Activated CD4-positive, alpha-beta memory T cell treated with anti-CD3 and anti-CD28 coated beads for 36 hours (primary cell): ENCODE data around the gene MCUB. TPM values are rescaled to one million over a fixed set of nuclear protein-coding genes. Genes with fewer than 3 reads are reported as not detected.
"Not testable (repeated sequence)": the region's sequence is repeated elsewhere in the genome, so short reads cannot be mapped to it uniquely, and the experiment has no call there.

Source experiments
- CTCF ChIA-PET: fragments of 350-600 bp; sonication (Branson Sonifier 250); formaldehyde crosslinking; loops from one replicate; lab custom pipeline; 2021; ENCODE audit warnings: antibody characterized with exemption, inconsistent platforms; lab: Charles Lee
- POLR2A ChIA-PET: fragments of 350-600 bp; sonication (Branson Sonifier 250); formaldehyde crosslinking; loops from one replicate; lab custom pipeline; 2021; ENCODE audit warnings: antibody characterized with exemption; lab: Charles Lee
- DNase-seq: peaks from one replicate; pipeline ENCODE4 v3.0.0-alpha.2; 2020
- H3K27ac Mint-ChIP-seq: one replicate; pipeline ENCODE4 v1.8.0; 2021; ENCODE audit warnings: mixed read lengths
- H3K27me3 Mint-ChIP-seq: one replicate; pipeline ENCODE4 v1.8.0; 2021; ENCODE audit warnings: mixed read lengths
- H3K36me3 Mint-ChIP-seq: one replicate; pipeline ENCODE4 v1.8.0; 2021; ENCODE audit warnings: mixed read lengths
- H3K4me1 Mint-ChIP-seq: one replicate; pipeline ENCODE4 v1.8.0; 2021; ENCODE audit warnings: low read depth, mixed read lengths
- H3K4me3 Mint-ChIP-seq: one replicate; pipeline ENCODE4 v1.8.0; 2021; ENCODE audit warnings: mild to moderate bottlenecking, mixed read lengths
- H3K9me3 Mint-ChIP-seq: one replicate; pipeline ENCODE4 v1.8.0; 2021; ENCODE audit warnings: mixed read lengths
- intact Hi-C: fragments of 100-400 bp; cut with micrococcal nuclease; formaldehyde crosslinking; loops from one replicate; pipeline ENCODE4 v1.15.1; 2023
- total RNA-seq, 2 experiments: library from RNA; stranded (reverse); gene quantifications; one replicate each; pipeline ENCODE4 v1.2.3, GENCODE V29; 2021

The MCUB gene
- total RNA-seq, 2 experiments from 2014 or later: 76.7 to 80.5 TPM

DNA sequence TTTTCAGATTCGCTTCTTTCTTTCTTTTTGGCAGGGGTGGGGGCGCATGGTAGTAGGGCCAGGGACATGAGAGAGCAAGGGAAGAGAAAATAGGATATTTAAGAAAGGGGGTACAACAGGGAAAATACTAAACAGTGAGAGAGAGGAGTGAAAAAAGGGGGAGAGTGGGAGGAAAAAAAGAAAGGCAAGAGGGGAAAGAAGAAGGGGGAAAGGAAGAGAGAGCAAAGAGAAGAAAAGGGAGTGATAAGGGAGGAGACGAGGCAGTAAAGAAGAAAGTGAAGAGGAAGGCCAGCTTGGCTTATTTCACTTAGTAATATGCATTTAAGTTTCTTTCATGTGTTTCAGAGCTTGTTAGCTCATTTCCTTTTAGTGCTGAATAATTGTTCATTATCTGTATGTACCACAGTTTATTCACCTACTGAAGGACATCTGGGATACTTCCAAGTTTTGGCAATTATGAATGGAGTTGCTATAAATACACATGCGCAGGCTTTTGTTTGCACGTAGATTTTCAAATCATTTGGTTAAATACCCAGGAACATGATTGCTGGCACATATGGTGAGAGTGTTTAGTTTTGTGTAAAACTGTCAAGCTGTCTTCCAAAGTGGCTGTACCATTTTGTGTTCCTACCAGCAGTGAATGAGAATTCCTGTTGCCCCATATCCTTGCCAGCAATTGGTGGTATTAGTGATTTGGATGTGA lies 105.9 kb downstream of the MCUB start:
- no peaks in the 10 kb centered on the region for H3K27me3 Mint-ChIP-seq
- ChIA-PET CTCF (no interaction called here), POLR2A (no interaction called here)
- H3K36me3 Mint-ChIP-seq: peaks cover 12% of the 10 kb centered on the region
- peaks cover 3% of the 10 kb centered on the region for H3K9me3 Mint-ChIP-seq
- no peak overlapping the region for H3K4me3 Mint-ChIP-seq
- DNase-seq: no peak
- H3K4me1 Mint-ChIP-seq: peaks cover 48% of the 10 kb centered on the region
- intact Hi-C loops: loop anchor here (10.0 kb wide), 1 partner anchor 299 kb away; no protein-coding TSS in a partner anchor
- H3K27ac Mint-ChIP-seq: no peak overlapping the region

DNA sequence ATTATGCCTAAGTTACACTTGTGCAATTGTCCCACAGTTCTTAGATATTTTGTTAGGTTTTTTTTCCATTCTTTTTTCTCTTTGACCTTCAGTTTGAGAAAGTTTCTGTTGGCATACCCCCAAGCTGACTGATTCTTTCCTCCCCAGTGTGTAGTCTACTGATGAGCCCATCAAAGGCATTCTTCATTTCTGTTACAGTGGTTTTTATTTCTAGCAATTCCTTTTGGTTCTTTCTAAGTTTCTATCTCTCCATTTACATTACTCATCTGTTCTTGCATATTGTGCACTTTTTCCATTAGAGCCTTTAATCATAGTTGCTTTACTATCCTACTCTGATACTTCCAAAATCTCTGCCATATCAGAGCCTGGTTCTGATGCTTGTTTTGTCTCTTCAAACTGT lies 111.3 kb downstream of the MCUB start:
- intact Hi-C loops: no loop called here
- Mint-ChIP-seq H3K27ac (peak overlapping the region; percentile 18), H3K9me3 (peaks cover 13% of the 10 kb centered on the region), H3K27me3 (no peaks in the 10 kb centered on the region), H3K36me3 (peaks cover 27% of the 10 kb centered on the region), H3K4me1 (peaks cover 47% of the 10 kb centered on the region), H3K4me3 (no peak overlapping the region)
- ChIA-PET CTCF (interaction anchor here (1.2 kb wide), 1 partner anchor 100 kb away, joined by 3 read pairs; no protein-coding TSS in a partner anchor), POLR2A (no interaction called here)
- DNase-seq: no peak

DNA sequence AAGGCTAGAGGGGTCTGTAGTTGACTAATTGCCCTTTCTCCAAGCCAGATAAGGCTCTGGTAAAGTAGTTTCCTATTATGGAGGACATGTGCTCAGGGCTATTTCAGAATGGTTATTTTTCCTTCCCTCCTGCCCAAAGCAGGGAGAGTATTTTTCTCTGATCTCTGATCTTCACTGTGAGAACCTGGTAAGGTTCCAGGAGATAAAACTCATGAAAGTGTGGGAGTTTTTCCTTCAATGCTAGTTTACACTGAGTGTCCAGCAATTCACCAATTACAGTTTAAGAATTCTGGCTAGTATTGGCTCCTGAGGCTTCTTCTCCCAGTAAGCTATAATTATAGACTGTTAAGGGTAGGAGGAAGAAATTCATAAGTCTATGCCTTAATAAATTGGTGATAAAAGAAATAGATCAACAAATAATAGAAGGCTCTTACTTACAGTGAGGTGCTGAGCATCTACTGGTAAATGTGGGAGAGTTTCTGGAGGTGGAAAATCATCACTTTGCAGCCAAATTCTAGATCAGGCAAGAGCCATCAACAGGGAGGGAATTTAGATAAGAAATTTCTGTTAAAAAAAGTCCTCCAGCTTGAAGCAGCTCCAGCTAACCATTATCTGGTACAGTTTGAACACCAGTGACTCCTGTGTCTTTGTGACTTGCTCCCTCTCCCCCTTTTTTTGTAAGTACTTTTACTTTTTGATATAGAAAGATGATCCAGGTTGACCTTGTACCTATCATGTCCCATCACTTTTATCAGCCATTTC lies 112.3 kb downstream of the MCUB start:
- H3K27me3 Mint-ChIP-seq: no peaks in the 10 kb centered on the region

DNA sequence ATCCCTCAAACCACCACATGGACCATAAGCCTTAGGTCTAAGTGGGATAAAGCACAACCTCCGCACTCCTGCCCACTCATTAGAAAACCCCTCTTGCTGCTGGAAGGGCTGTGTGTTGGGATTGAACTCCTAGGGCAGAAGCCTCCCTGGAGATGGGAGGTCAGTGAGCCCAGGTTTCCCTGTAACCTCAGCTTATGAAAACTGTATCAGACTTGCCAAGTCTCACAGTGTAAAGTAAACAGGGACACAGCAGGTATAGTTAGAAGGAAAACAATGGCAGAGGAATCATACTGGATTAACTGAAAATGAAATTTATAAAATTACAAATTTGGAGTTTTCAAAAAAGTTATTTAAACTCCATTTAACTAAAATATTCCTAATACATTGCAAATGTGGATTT lies 113.3 kb downstream of the MCUB start:
- no peak overlapping the region for H3K4me3 Mint-ChIP-seq
- H3K36me3 Mint-ChIP-seq: peaks cover 30% of the 10 kb centered on the region
- H3K27me3 Mint-ChIP-seq: no peaks in the 10 kb centered on the region
- peaks cover 30% of the 10 kb centered on the region for H3K4me1 Mint-ChIP-seq
- ChIA-PET POLR2A (no interaction called here), CTCF (interaction anchor here (1.0 kb wide), 1 partner anchor 240 kb away, joined by 3 read pairs; no protein-coding TSS in a partner anchor)
- H3K9me3 Mint-ChIP-seq: peaks cover 13% of the 10 kb centered on the region
- DNase-seq: no peak
- intact Hi-C loops: no loop called here
- H3K27ac Mint-ChIP-seq: no peak overlapping the region

More for the DNA sequence above, 112.3 kb downstream of the MCUB start:
- ChIA-PET POLR2A (no interaction called here), CTCF (interaction anchor here (1.2 kb wide), 1 partner anchor 101 kb away, joined by 3 read pairs; no protein-coding TSS in a partner anchor)
- Mint-ChIP-seq H3K4me1 (peaks cover 37% of the 10 kb centered on the region), H3K36me3 (peaks cover 29% of the 10 kb centered on the region), H3K27ac (no peak overlapping the region), H3K4me3 (no peak overlapping the region), H3K9me3 (peaks cover 13% of the 10 kb centered on the region)
- no peak for DNase-seq
- intact Hi-C loops: no loop called here

DNA sequence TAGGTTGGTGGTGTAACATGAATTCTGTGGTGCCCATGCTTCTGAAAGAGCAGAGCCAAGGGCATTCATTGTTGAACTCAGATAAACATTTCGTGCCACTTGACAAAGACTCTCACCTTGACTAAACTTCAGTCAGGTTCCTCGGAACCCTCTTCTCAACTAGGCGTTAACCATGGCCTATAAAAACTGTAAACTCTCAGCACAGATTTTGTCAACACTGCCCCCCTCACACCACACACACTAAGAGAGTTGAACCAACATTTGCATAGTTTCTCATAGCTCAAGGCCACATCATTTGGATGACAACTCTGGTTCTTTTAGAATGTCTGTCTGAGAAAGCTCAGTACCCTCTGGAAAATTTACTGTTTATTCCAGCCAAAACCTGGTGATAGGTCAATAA lies 115.1 kb downstream of the MCUB start:
- POLR2A ChIA-PET: no interaction called here
- Mint-ChIP-seq H3K27me3 (no peaks in the 10 kb centered on the region), H3K36me3 (peaks cover 36% of the 10 kb centered on the region), H3K9me3 (peaks cover 13% of the 10 kb centered on the region), H3K27ac (no peak overlapping the region), H3K4me1 (peaks cover 19% of the 10 kb centered on the region), H3K4me3 (no peak overlapping the region)
- CTCF ChIA-PET: no interaction called here
- DNase-seq: no peak
- intact Hi-C loops: no loop called here

DNA sequence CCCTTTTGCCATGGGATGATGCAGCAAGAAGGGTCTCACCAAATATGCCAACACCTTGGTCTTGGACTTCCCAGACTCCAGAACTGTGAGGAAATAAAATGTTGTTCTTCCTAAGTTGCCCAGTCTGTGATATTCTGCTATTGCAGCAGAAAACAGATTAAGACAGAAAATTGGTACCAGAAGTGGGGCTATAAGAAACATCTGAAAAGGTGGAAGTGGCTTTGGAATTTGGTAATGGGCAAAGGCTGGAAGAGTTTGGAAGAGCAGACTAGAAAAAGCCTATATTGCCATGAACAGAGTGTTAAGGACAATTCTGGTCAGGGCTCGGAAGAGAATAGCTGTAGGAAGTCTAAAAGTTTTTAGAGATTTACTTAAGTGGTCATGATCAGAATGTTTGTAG lies 115.8 kb downstream of the MCUB start:
- POLR2A ChIA-PET: no interaction called here
- Mint-ChIP-seq H3K27ac (no peak overlapping the region), H3K4me1 (peaks cover 18% of the 10 kb centered on the region), H3K36me3 (peaks cover 33% of the 10 kb centered on the region), H3K4me3 (no peak overlapping the region), H3K9me3 (peaks cover 10% of the 10 kb centered on the region), H3K27me3 (no peaks in the 10 kb centered on the region)
- DNase-seq: no peak
- CTCF ChIA-PET: no interaction called here
- intact Hi-C loops: no loop called here

DNA sequence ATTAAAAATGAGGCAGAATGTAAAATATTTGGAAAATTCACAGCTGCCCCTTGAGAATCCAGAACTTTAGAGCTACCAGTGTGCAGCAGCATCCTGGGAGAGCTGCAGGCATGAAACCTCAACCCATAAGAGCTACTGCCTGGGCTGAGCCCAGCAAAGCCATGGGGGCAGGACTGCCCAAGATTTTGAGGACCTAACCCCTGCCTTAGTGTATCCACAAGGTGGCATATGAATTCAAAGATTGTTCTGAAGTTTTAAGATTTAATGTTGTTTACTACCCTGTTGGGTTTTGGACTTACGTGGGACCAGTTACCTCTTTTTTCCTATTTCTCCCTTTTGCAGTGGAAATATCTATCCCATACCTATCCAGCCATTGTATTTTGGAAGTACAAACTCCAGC lies 116.8 kb downstream of the MCUB start:
- H3K4me1 Mint-ChIP-seq: peaks cover 7% of the 10 kb centered on the region
- no peaks in the 10 kb centered on the region for H3K9me3 Mint-ChIP-seq
- no peak for DNase-seq
- no peaks in the 10 kb centered on the region for H3K27me3 Mint-ChIP-seq
- CTCF ChIA-PET: interaction anchor here (0.7 kb wide), 1 partner anchor 26 kb away, joined by 3 read pairs; no protein-coding TSS in a partner anchor
- no peak overlapping the region for H3K4me3 Mint-ChIP-seq
- intact Hi-C loops: no loop called here
- H3K36me3 Mint-ChIP-seq: peaks cover 23% of the 10 kb centered on the region
- no peak overlapping the region for H3K27ac Mint-ChIP-seq
- POLR2A ChIA-PET: no interaction called here

DNA sequence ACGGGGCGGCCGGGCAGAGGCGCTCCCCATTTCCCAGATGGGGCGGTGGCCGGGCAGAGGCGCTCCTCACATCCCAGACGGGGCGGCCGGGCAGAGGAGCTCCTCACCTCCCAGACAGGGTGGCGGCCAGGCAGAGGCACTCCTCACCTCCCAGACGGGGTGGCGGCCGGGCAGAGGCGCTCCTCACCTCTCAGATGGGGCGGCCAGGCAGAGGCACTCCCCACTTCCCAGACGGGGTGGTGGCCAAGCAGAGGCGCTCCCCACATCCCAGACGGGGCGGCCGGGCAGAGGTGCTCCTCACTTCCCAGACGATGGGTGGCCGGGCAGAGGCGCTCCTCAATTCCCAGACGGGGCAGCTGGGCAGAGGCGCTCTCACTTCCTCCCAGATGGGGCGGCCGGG lies 118.4 kb downstream of the MCUB start:
- H3K9me3 Mint-ChIP-seq, intact Hi-C loops, H3K4me3 Mint-ChIP-seq, DNase-seq, H3K27ac Mint-ChIP-seq, H3K27me3 Mint-ChIP-seq, CTCF ChIA-PET, POLR2A ChIA-PET: not testable (repeated sequence)
- Mint-ChIP-seq H3K36me3 (peaks cover 20% of the 10 kb centered on the region), H3K4me1 (peaks cover 19% of the 10 kb centered on the region)

DNA sequence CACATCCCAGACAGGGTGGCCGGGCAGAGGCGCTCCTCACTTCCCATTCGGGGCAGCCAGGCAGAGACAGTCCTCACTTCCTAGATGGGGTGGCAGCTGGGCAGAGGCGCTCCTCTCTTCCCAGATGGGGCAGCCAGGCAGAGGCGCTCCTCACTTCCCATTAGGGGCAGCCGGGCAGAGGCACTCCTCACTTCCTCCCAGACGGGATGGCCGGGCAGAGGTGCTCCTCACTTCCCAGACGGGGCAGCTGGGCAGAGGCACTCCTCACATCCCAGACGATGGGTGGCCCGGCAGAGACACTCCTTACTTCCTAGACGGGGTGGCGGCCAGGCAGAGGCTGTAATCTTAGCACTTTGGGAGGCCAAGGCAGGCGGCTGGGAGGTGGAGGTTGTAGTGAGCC lies 118.9 kb downstream of the MCUB start:
- H3K27ac Mint-ChIP-seq, intact Hi-C loops, DNase-seq, H3K9me3 Mint-ChIP-seq, H3K4me3 Mint-ChIP-seq, POLR2A ChIA-PET, CTCF ChIA-PET, H3K27me3 Mint-ChIP-seq: not testable (repeated sequence)
- H3K36me3 Mint-ChIP-seq: peaks cover 20% of the 10 kb centered on the region
- peaks cover 24% of the 10 kb centered on the region for H3K4me1 Mint-ChIP-seq

DNA sequence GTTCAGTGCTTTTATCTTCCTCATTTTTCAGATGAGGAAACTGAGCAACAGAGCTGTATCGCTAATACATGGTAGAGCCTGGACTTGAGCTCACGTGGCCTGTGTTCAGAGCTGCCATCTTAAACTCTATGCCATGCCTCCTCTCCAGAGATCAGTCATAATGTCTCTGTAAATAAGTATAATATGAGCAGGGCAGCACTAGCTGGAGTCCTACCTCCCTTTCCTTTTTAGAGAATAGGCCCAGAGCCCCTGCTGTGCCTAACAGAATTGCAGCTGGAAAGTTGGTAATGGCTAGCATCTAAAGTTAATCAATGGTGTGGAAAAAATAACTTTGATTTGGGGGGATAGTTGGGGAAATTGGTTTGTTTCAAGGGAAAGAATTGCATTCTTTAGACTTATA lies 122.8 kb downstream of the MCUB start:
- Mint-ChIP-seq H3K4me1 (peaks cover 30% of the 10 kb centered on the region), H3K4me3 (no peak overlapping the region), H3K27me3 (no peaks in the 10 kb centered on the region), H3K27ac (no peak overlapping the region), H3K36me3 (peaks cover 32% of the 10 kb centered on the region), H3K9me3 (no peaks in the 10 kb centered on the region)
- no peak for DNase-seq
- intact Hi-C loops: no loop called here
- ChIA-PET POLR2A (interaction anchor here (0.7 kb wide), 1 partner anchor 19 kb away, joined by 3 read pairs; no protein-coding TSS in a partner anchor), CTCF (interaction anchor here (2.0 kb wide), 1 partner anchor 20 kb away, joined by 4 read pairs; no protein-coding TSS in a partner anchor)

DNA sequence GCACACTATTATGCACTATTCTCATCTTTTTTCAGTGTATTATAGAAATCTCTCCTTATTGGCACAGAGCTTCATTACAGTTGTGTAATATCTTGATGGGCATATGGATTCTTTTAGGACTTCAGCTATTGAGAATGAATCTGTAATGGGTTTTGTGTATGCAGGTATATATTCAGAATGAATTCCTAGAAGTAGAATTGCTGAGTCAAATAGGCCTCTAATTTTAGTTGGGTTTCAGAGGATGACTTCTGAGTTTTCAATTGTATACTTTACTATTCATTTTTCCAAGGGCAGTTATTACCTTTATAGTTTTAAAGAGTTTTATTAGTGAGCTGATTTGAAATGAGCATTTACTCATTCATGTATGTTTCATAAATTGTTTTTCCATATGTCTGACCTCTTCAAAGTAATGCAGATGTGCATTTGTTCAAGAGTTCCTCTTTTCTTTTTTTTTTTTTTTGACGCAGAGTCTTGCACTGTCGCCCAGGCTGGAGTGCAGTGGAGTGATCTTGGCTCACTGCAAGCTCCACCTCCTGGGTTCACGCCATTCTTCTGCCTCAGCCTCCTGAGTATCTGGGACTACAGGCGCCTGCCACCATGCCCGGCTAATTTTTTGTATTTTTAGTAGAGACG lies 123.7 kb downstream of the MCUB start:
- Mint-ChIP-seq H3K9me3 (no peaks in the 10 kb centered on the region), H3K27me3 (no peaks in the 10 kb centered on the region), H3K27ac (no peak overlapping the region), H3K36me3 (peaks cover 32% of the 10 kb centered on the region), H3K4me1 (peaks cover 30% of the 10 kb centered on the region), H3K4me3 (no peak overlapping the region)
- POLR2A ChIA-PET: no interaction called here
- no peak for DNase-seq
- CTCF ChIA-PET: interaction anchor here (2.0 kb wide), 1 partner anchor 19 kb away, joined by 4 read pairs; no protein-coding TSS in a partner anchor
- intact Hi-C loops: no loop called here

DNA sequence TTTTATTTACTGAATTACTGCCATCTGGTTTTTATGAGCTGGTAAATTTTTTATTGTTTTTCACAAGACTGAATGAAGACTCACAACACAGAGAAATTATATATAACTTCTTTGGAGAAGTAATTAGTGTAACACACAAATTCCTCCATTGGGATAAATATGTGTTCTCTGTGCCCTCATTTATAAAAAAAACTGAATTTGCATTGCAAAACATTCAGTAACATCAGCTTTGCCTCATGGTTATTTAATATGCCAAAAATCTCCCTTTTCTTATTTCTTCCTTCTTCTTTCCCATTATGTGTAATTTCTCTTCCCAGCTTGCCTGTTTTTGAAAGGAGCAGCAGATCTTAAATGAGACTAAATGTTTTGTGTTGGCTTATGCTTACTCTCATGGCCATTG lies 124.7 kb downstream of the MCUB start:
- no peak overlapping the region for H3K4me3 Mint-ChIP-seq
- no peak overlapping the region for H3K27ac Mint-ChIP-seq
- ChIA-PET CTCF (interaction anchor here (1.2 kb wide), 1 partner anchor 18 kb away, joined by 3 read pairs; the partner anchor contains the start of gene CASP6), POLR2A (no interaction called here)
- intact Hi-C loops: no loop called here
- peaks cover 27% of the 10 kb centered on the region for H3K36me3 Mint-ChIP-seq
- no peaks in the 10 kb centered on the region for H3K27me3 Mint-ChIP-seq
- DNase-seq: no peak
- no peaks in the 10 kb centered on the region for H3K9me3 Mint-ChIP-seq
- peaks cover 30% of the 10 kb centered on the region for H3K4me1 Mint-ChIP-seq
